GM19463 (cell line): ENCODE data around the gene CEP85.
A peak's percentile ranks its signal among the peaks of the same experiment; 100 is the strongest.

Experiments
- ATAC-seq: cut with Tn5 transposase; IDR thresholded peaks from one replicate; pipeline ENCODE4 v1.9.1; 2021; ENCODE audit warnings: mild to moderate bottlenecking, moderate library complexity; ENCODE audit not compliant: unreplicated experiment

CEP85 gene

GRCh38 chr1:26276432-26276838 lies 42.4 kb downstream of the CEP85 start:
- ATAC-seq = no peak

GRCh38 chr1:26277261-26277661 lies 43.3 kb downstream of the CEP85 start:
- no peak for ATAC-seq

GRCh38 chr1:26277719-26278118 lies 43.7 kb downstream of the CEP85 start:
- no peak for ATAC-seq

- no peak for ATAC-seq
These were observed 44.3 kb downstream of the CEP85 start for GRCh38 chr1:26278303-26278702.

- no peak for ATAC-seq
These were observed 44.9 kb downstream of the CEP85 start for GRCh38 chr1:26278724-26279455.

GRCh38 chr1:26279456-26280332 lies 45.7 kb downstream of the CEP85 start, which contains the start of gene SH3BGRL3:
TSS of gene SH3BGRL3 (plus strand) at chr1:26280086. CDS start at chr1:26280156, 70 bp downstream.
- ATAC-seq = peak; percentile 71

GRCh38 chr1:26280333-26281042 lies 46.5 kb downstream of the CEP85 start:
- no peak for ATAC-seq

GRCh38 chr1:26281091-26281958 lies 47.3 kb downstream of the CEP85 start:
- no peak for ATAC-seq

- ATAC-seq = no peak
These were observed 48.0 kb downstream of the CEP85 start for GRCh38 chr1:26281971-26282370.

GRCh38 chr1:26282401-26282918 lies 48.5 kb downstream of the CEP85 start:
- no peak for ATAC-seq

GRCh38 chr1:26283279-26283853 lies 49.4 kb downstream of the CEP85 start:
- no peak for ATAC-seq

- ATAC-seq = no peak
These were observed 50.0 kb downstream of the CEP85 start for GRCh38 chr1:26283871-26284596.

- no peak for ATAC-seq
These were observed 50.8 kb downstream of the CEP85 start for GRCh38 chr1:26284597-26285347.

- no peak for ATAC-seq
These were observed 51.5 kb downstream of the CEP85 start for GRCh38 chr1:26285366-26286063.

- ATAC-seq = no peak
These were observed 52.0 kb downstream of the CEP85 start for GRCh38 chr1:26286064-26286416.

- ATAC-seq = no peak
These were observed 53.2 kb downstream of the CEP85 start for GRCh38 chr1:26287033-26287711.

GRCh38 chr1:26287811-26288210 lies 53.8 kb downstream of the CEP85 start:
- no peak for ATAC-seq
